Heart right ventricle (tissue), 16 donors: Measurements from ENCODE around the gene NAXD. TPM values are rescaled to one million over a fixed set of nuclear protein-coding genes. Genes with fewer than 3 reads are reported as not detected.

ENCODE experiments used
- ATAC-seq, 8 donors: fragments of 200-7000 bp; cut with Tn5 transposase; one replicate each; pipeline ENCODE4 v1.9.1; 2020; ENCODE audit warnings: mild to moderate bottlenecking in 8 of 8, moderate library complexity in 8 of 8, moderate number of reproducible peaks in 1 of 8
- DNase-seq, 2 donors: peaks; one replicate each; pipeline ENCODE4 v3.0.0-alpha.2; 2020
- H3K27ac ChIP-seq, 10 donors: fragments of 200-600 bp; sonication (generic) in 2 of 10; one replicate each; pipeline versions ENCODE4 v1.5.0 to v1.8.0; 2020 to 2022; ENCODE audit warnings: mild to moderate bottlenecking in 3 of 10
- H3K27me3 ChIP-seq, 7 donors: fragments of 200-600 bp; one replicate each; pipeline ENCODE4 v1.8.0; 2021 to 2022; ENCODE audit warnings: mild to moderate bottlenecking in 2 of 7
- H3K36me3 ChIP-seq, 9 donors: fragments of 200-600 bp; sonication (generic) in 1 of 9; one replicate each; pipeline versions ENCODE4 v1.5.0 to v1.8.0; 2020 to 2022; ENCODE audit warnings: mild to moderate bottlenecking in 2 of 9
- H3K4me1 ChIP-seq, 9 donors: fragments of 200-600 bp; sonication (generic) in 1 of 9; one replicate each; pipeline versions ENCODE4 v1.5.0 to v1.8.0; 2020 to 2022; ENCODE audit warnings: mild to moderate bottlenecking in 4 of 9
- H3K4me3 ChIP-seq, 10 donors: fragments of 200-600 bp; sonication (generic) in 2 of 10; one replicate each; pipeline versions ENCODE4 v1.5.0 to v1.8.0; 2020 to 2022; ENCODE audit warnings: mild to moderate bottlenecking in 7 of 10, moderate library complexity in 2 of 10
- H3K9me3 ChIP-seq, 11 donors: fragments of 200-600 bp in 10 of 11; sonication (generic) in 2 of 11; one replicate each; pipeline versions ENCODE4 v1.5.0 to v1.8.0; 2013 to 2022; ENCODE audit warnings: mild to moderate bottlenecking in 2 of 11, control low read depth in 1 of 11, moderate library complexity in 1 of 11
- CTCF ChIP-seq, 9 donors: fragments of 200-600 bp; sonication (generic) in 2 of 9; IDR thresholded peaks; one replicate each; pipeline versions ENCODE4 v1.5.0 to v1.8.0; 2021 to 2022; ENCODE audit warnings: antibody characterized with exemption in 9 of 9, mild to moderate bottlenecking in 5 of 9, moderate library complexity in 1 of 9
- WGBS, 2 donors: extraction: QIAGEN DNeasy Blood & Tissue Kit; methylation state at CpG; one replicate each; pipeline ENCODE4 v1.1.7; 2013; ENCODE audit warnings: inconsistent platforms in 1 of 2; 5-methylcytosine and 5-hydroxymethylcytosine counted together
- intact Hi-C, 10 donors: fragments of 100-400 bp; cut with DNase I; formaldehyde crosslinking; loops; one replicate each; pipeline versions ENCODE4 v1.11.1 to v1.14.2; 2022
- polyA plus RNA-seq, 2 donors: library from polyadenylated mRNA; stranded (reverse); fragments of 200-250 nt; gene quantifications; one replicate each; pipeline ENCODE4 v1.2.3, GENCODE V29; 2013
- total RNA-seq, 10 donors: library from RNA; stranded (reverse); fragmentation: NEBNext Ultra II Directional in 3 of 10; extraction: Animal tissue kit (Norgen Biotek cat#: 25700) in 3 of 10; gene quantifications; one replicate each; pipeline versions ENCODE4 v1.2.1 to v1.2.4, GENCODE V29; 2021 to 2023
- donor health status: Arrhythmogenic right ventricular cardiomyopathy.
- donor health status: ischemic (EF 13 %, LVEDD 7.1; RV severe dilation, severe dysfunction).
- donor health status: healthy with polysubstance abuse.
- donor health status: DM: no; HTN: yes; CAD: no.
- donor health status: DM: no; HTN: no; CAD: no.
- donor health status: ischemic (EF 25% LVEDD 6.9; RV normal size, moderate dysfunction).
- donor health status: ischemic (EF 25% LVEDD 5.7; RV mildly dilated, moderate dysfunction).
- donor health status: healthy.
- donor health status: DM: yes; HTN: yes; CAD: no.
- donor health status: Ischemic cardiomyopathy.
- donor health status: ischemic (EF 35%, LVEDD 5.7; RV mildly dilated, moderate dysfunction).
- donor health status: nonischemic (EF 11% LVEDD 7.7; RV severe dilation, severe dysfunction).
- donor health status: DM: yes; HTN: yes; CAD: no.
- donor health status: PGD.
- donor health status: ischemic (EF 29% LVEDD 5.4; RV normal size, mild dysfunction).
- donor health status: nonischemic (EF 23%, LVEDD 6.1; RV moderate dilation, normal function).

The NAXD gene
- total and polyA plus RNA-seq, 12 donors: 22.1 to 43.4 (median 27.8) TPM

- ATAC-seq (no peak), DNase-seq (no peak)
- Histone ChIP-seq H3K4me3 (no peak overlapping the region), H3K27me3 (peaks cover 0 to 13% (median 0%) of the 10 kb centered on the region in 7 donors), H3K27ac (no peak overlapping the region), H3K36me3 (no peaks in the 10 kb centered on the region), H3K4me1 (no peaks in the 10 kb centered on the region), H3K9me3 (no peaks in the 10 kb centered on the region)
- no peak for TF ChIP-seq CTCF (IDR thresholded peaks at IDR 0.05)
- intact Hi-C loops: no loop called here
- 56 to 68% methylated on average over 3 of the region's 3 CpGs for WGBS, 2 donors
Measured at GRCh38 chr13:110607675-110608224, 7.6 kb upstream of the NAXD start.

GRCh38 chr13:110610955-110611595 is 4.3 kb upstream of the NAXD start:
- WGBS, 2 donors: 84 to 86% methylated on average over 12 of the region's 12 CpGs
- no peak overlapping the region for H3K4me3 ChIP-seq
- DNase-seq (no peak), ATAC-seq (no peak)
- TF ChIP-seq CTCF (IDR thresholded peaks at IDR 0.05): no peak
- no peak overlapping the region for H3K27ac ChIP-seq
- peaks cover 0 to 13% (median 0%) of the 10 kb centered on the region in 7 donors for H3K27me3 ChIP-seq
- H3K9me3 ChIP-seq: peaks cover 0 to 6% (median 0%) of the 10 kb centered on the region in 11 donors
- H3K36me3 ChIP-seq: no peaks in the 10 kb centered on the region
- intact Hi-C loops: loop anchor here in 2 of 10 donors (10.0 kb wide), 2 partner anchors 94 to 104 kb away; partner anchors contain the start of genes CARS2 (in 1 of the 2) and ING1 (in 1 of the 2)
- peaks cover 0 to 8% (median 5%) of the 10 kb centered on the region in 9 donors for H3K4me1 ChIP-seq

- Histone ChIP-seq H3K27me3 (peaks cover 0 to 13% (median 0%) of the 10 kb centered on the region in 7 donors), H3K4me3 (peak overlapping the region in 9 of 10 donors; percentile 69 to 98 (median 88)), H3K36me3 (no peaks in the 10 kb centered on the region), H3K4me1 (peaks cover 0 to 44% (median 37%) of the 10 kb centered on the region in 9 donors), H3K9me3 (peaks cover 0 to 6% (median 0%) of the 10 kb centered on the region in 11 donors), H3K27ac (peak overlapping the region in 9 of 10 donors; percentile 87 to 98 (median 93))
- intact Hi-C loops: loop anchor here in 5 of 10 donors (5.0 to 10.0 kb wide), 5 partner anchors 53 to 100 kb away; partner anchors contain the start of genes ING1 (in 3 of the 5), CARS2 (in 2 of the 5) and RAB20 (in 1 of the 5)
- 86 to 88% methylated on average over 11 of the region's 11 CpGs for WGBS, 2 donors
- TF ChIP-seq CTCF (IDR thresholded peaks at IDR 0.05): no peak
- DNase-seq: no peak
- peak in 4 of 8 donors; percentile 1 to 5 (median 2) for ATAC-seq
Measured at GRCh38 chr13:110615005-110615321, 382 bp upstream of the NAXD start.
